Lower lobe of right lung (tissue), 2 donors: ENCODE measurements around the gene C4BPA. TPM values are rescaled to one million over a fixed set of nuclear protein-coding genes. Genes with fewer than 3 reads are reported as not detected.

Experiments
- ATAC-seq, 2 donors: fragments of 200-7000 bp; cut with Tn5 transposase; one replicate each; pipeline ENCODE4 v1.9.1; 2020 to 2022; ENCODE audit warnings: mild to moderate bottlenecking in 2 of 2, moderate library complexity in 2 of 2
- DNase-seq: peaks from one replicate; pipeline ENCODE4 v3.0.0-alpha.2; 2020
- H3K27ac ChIP-seq: fragments of 200-600 bp; one replicate; pipeline ENCODE4 v1.8.0; 2022
- H3K27me3 ChIP-seq: fragments of 200-600 bp; one replicate; pipeline ENCODE4 v1.8.0; 2022; ENCODE audit warnings: low read depth
- H3K36me3 ChIP-seq: fragments of 200-600 bp; one replicate; pipeline ENCODE4 v1.8.0; 2022; ENCODE audit warnings: mild to moderate bottlenecking
- H3K4me1 ChIP-seq: fragments of 200-600 bp; one replicate; pipeline ENCODE4 v1.8.0; 2022
- H3K4me3 ChIP-seq: fragments of 200-600 bp; one replicate; pipeline ENCODE4 v1.8.0; 2022; ENCODE audit warnings: mild to moderate bottlenecking
- H3K9me3 ChIP-seq: fragments of 200-600 bp; one replicate; pipeline ENCODE4 v1.8.0; 2022
- CTCF ChIP-seq: fragments of 200-600 bp; IDR thresholded peaks from one replicate; pipeline ENCODE4 v1.8.0; 2022; ENCODE audit warnings: antibody characterized with exemption, mild to moderate bottlenecking
- intact Hi-C: fragments of 100-400 bp; cut with DNase I; formaldehyde crosslinking; loops from one replicate; pipeline ENCODE4 v1.11.0; 2022
- total RNA-seq: library from RNA; stranded (reverse); fragmentation: NEBNext Ultra II Directional; extraction: Animal tissue kit (Norgen Biotek cat#: 25700); gene quantifications from one replicate; pipeline ENCODE4 v1.2.1, GENCODE V29; 2021
- donor health status: DM: no; HTN: yes; CAD: no; lungs with severe emphysema.

Gene C4BPA
- total RNA-seq, 1 donor from 2014 or later: 65.2 TPM

GRCh38 chr1:207070811-207071210, 33.2 kb upstream of the C4BPA start:
- Histone ChIP-seq H3K27me3 (no peaks in the 10 kb centered on the region), H3K36me3 (peaks cover 72% of the 10 kb centered on the region), H3K4me3 (no peak overlapping the region), H3K27ac (no peak overlapping the region), H3K4me1 (no peaks in the 10 kb centered on the region), H3K9me3 (no peaks in the 10 kb centered on the region)
- no peak for DNase-seq
- ATAC-seq: peak in 1 of 2 donors; percentile 50
- intact Hi-C loops: no loop called here
- TF ChIP-seq CTCF: no peak

GRCh38 chr1:207071426-207071825, 32.6 kb upstream of the C4BPA start:
- no peak for DNase-seq
- TF ChIP-seq CTCF: no peak
- Histone ChIP-seq H3K36me3 (peaks cover 72% of the 10 kb centered on the region), H3K27ac (no peak overlapping the region), H3K4me1 (no peaks in the 10 kb centered on the region), H3K27me3 (no peaks in the 10 kb centered on the region), H3K4me3 (no peak overlapping the region), H3K9me3 (no peaks in the 10 kb centered on the region)
- ATAC-seq: no peak
- intact Hi-C loops: no loop called here

- Histone ChIP-seq H3K36me3 (peaks cover 67% of the 10 kb centered on the region), H3K9me3 (no peaks in the 10 kb centered on the region), H3K27me3 (no peaks in the 10 kb centered on the region), H3K4me3 (no peak overlapping the region), H3K4me1 (peaks cover under 1% of the 10 kb centered on the region), H3K27ac (no peak overlapping the region)
- no peak for TF ChIP-seq CTCF
- ATAC-seq (no peak), DNase-seq (no peak)
- intact Hi-C loops: no loop called here
These were observed 31.8 kb upstream of the C4BPA start for GRCh38 chr1:207072233-207072632.

- H3K4me1 ChIP-seq: peaks cover 6% of the 10 kb centered on the region
- no peak overlapping the region for H3K27ac ChIP-seq
- intact Hi-C loops: no loop called here
- no peak for TF ChIP-seq CTCF
- H3K4me3 ChIP-seq: no peak overlapping the region
- DNase-seq: no peak
- no peaks in the 10 kb centered on the region for H3K9me3 ChIP-seq
- no peak for ATAC-seq
- H3K27me3 ChIP-seq: no peaks in the 10 kb centered on the region
- peaks cover 53% of the 10 kb centered on the region for H3K36me3 ChIP-seq
These were observed 29.9 kb upstream of the C4BPA start for GRCh38 chr1:207073906-207074820.

GRCh38 chr1:207076181-207076955, 27.7 kb upstream of the C4BPA start:
- no peak for ATAC-seq

More at GRCh38 chr1:207076181-207076955, 27.7 kb upstream of the C4BPA start:
- Histone ChIP-seq H3K36me3 (peaks cover 37% of the 10 kb centered on the region), H3K4me3 (no peak overlapping the region), H3K4me1 (peaks cover 6% of the 10 kb centered on the region), H3K27me3 (no peaks in the 10 kb centered on the region), H3K9me3 (no peaks in the 10 kb centered on the region), H3K27ac (no peak overlapping the region)
- no peak for DNase-seq
- no peak for TF ChIP-seq CTCF
- intact Hi-C loops: no loop called here
